SK-N-SH (cell line): ENCODE data around the gene IRAK3. TPM values are rescaled to one million over a fixed set of nuclear protein-coding genes. Genes with fewer than 3 reads are reported as not detected.
A peak's percentile ranks its signal among the peaks of the same experiment; 100 is the strongest.

ENCODE experiments used
- CTCF ChIA-PET: fragments of 300-600, 350-600 bp; formaldehyde crosslinking; extraction: SDS; loops from one replicate; lab custom pipeline; 2021; lab: Yijun Ruan, JAX
- POLR2A ChIA-PET: fragments of 350-600 bp; sonication (Branson Sonifier 250); formaldehyde crosslinking; extraction: SDS; loops from one replicate; lab custom pipeline; 2020; ENCODE audit warnings: antibody characterized with exemption, inconsistent platforms; lab: Yijun Ruan, JAX
- DNase-seq: peaks from one replicate; pipeline ENCODE4 v3.0.0; 2012
- H2AFZ ChIP-seq: fragments of 200-600 bp; sonication (generic); 2 replicates; pipeline ENCODE4 v1.8.1; 2016; ENCODE audit warnings: antibody characterized with exemption, mild to moderate bottlenecking, low read depth
- H3F3A ChIP-seq: fragments of 200-600 bp; sonication (generic); replicated peaks from 2 replicates; pipeline ENCODE3; 2016; ENCODE audit warnings: antibody characterized with exemption, mild to moderate bottlenecking; ENCODE audit not compliant: insufficient read depth
- H3K27ac ChIP-seq, 2 experiments: fragments of 200-500 bp in 1 of 2; fragments of 200-600 bp in 1 of 2; sonication (Bioruptor generic) in 1 of 2; sonication (generic), shearing (Covaris generic) in 1 of 2; 2 replicates each; pipeline versions ENCODE4 v1.5.1 to v1.6.1; 2014 to 2016; ENCODE audit warnings: low read depth in 2 of 2, inconsistent platforms in 1 of 2, low read length in 1 of 2, mild to moderate bottlenecking in 1 of 2, mixed read lengths in 1 of 2
- H3K27me3 ChIP-seq: fragments of 200-600 bp; sonication (generic), shearing (Covaris generic); 2 replicates; pipeline ENCODE4 v1.6.1; 2016; ENCODE audit warnings: mixed run types; ENCODE audit not compliant: insufficient read depth
- H3K36me3 ChIP-seq, 2 experiments: fragments of 200-500 bp in 1 of 2; fragments of 200-600 bp in 1 of 2; sonication (Bioruptor generic) in 1 of 2; sonication (generic) in 1 of 2; replicated peaks in 1 of 2; 2 replicates each; pipeline versions ENCODE3 to v1.5.1; 2014 to 2016; ENCODE audit warnings: low read length in 1 of 2, mild to moderate bottlenecking in 1 of 2; ENCODE audit not compliant: insufficient read depth in 2 of 2, control insufficient read depth in 1 of 2
- H3K4me1 ChIP-seq, 2 experiments: fragments of 200-500 bp in 1 of 2; fragments of 200-600 bp in 1 of 2; sonication (Bioruptor generic) in 1 of 2; sonication (generic), shearing (Covaris generic) in 1 of 2; 2 replicates each; pipeline versions ENCODE4 v1.5.1 to v1.6.1; 2014 to 2016; ENCODE audit warnings: low read depth in 1 of 2, low read length in 1 of 2, mixed run types in 1 of 2; ENCODE audit not compliant: insufficient read depth in 2 of 2, control insufficient read depth in 1 of 2
- H3K4me2 ChIP-seq: fragments of 200-600 bp; sonication (generic), shearing (Covaris generic); 2 replicates; pipeline ENCODE4 v1.6.1; 2017; ENCODE audit warnings: mixed run types
- H3K4me3 ChIP-seq, 2 experiments: fragments of 200-500 bp in 1 of 2; fragments of 200-600 bp in 1 of 2; sonication (Bioruptor generic) in 1 of 2; sonication (generic), shearing (Covaris generic) in 1 of 2; 2 replicates each; pipeline versions ENCODE4 v1.5.1 to v1.8.1; 2014 to 2016; ENCODE audit warnings: low read depth in 2 of 2, inconsistent platforms in 1 of 2, low read length in 1 of 2, mild to moderate bottlenecking in 1 of 2, mixed read lengths in 1 of 2, moderate library complexity in 1 of 2
- H3K79me2 ChIP-seq: fragments of 200-600 bp; sonication (generic); 2 replicates; pipeline ENCODE4 v1.8.1; 2017; ENCODE audit warnings: mild to moderate bottlenecking; ENCODE audit not compliant: insufficient read depth
- H3K9ac ChIP-seq: fragments of 200-600 bp; sonication (generic); 2 replicates; pipeline ENCODE4 v1.6.1; 2017; ENCODE audit warnings: mixed run types
- H3K9me2 ChIP-seq: fragments of 200-600 bp; sonication (generic); 2 replicates; pipeline ENCODE4 v1.6.1; 2017; ENCODE audit warnings: mixed run types
- H3K9me3 ChIP-seq: fragments of 200-600 bp; sonication (generic); 2 replicates; pipeline ENCODE4 v1.6.1; 2017; ENCODE audit warnings: mixed run types, mild to moderate bottlenecking, moderate library complexity
- H4K20me1 ChIP-seq: fragments of 200-600 bp; sonication (generic); 2 replicates; pipeline ENCODE4 v1.6.1; 2017; ENCODE audit warnings: mild to moderate bottlenecking, mixed run types; ENCODE audit not compliant: insufficient read depth
- CHD2 ChIP-seq: fragments of 150-350 bp; IDR thresholded peaks from 2 replicates; pipeline ENCODE4 v1.6.1; 2018; ENCODE audit warnings: low read length; ENCODE audit not compliant: partially characterized antibody
- CTCF ChIP-seq: fragments of 200-600 bp; sonication (generic); IDR thresholded peaks from 2 replicates; pipeline ENCODE4 v1.6.1; 2017; ENCODE audit warnings: antibody characterized with exemption, mild to moderate bottlenecking, moderate library complexity
- ELF1 ChIP-seq: IDR thresholded peaks from 2 replicates; pipeline ENCODE4 v1.4.0; 2012
- FOSL2 ChIP-seq: IDR thresholded peaks from 2 replicates; pipeline ENCODE4 v1.4.0; 2012; ENCODE audit warnings: low read depth, mild to moderate bottlenecking, moderate library complexity, borderline replicate concordance
- FOXJ3 ChIP-seq: sonication (generic); formaldehyde crosslinking; IDR thresholded peaks from 2 replicates; pipeline ENCODE4 v1.5.1; 2020; ENCODE audit warnings: mild to moderate bottlenecking, missing genetic modification reagents
- FOXM1 ChIP-seq: IDR thresholded peaks from 2 replicates; pipeline ENCODE4 v1.4.0; 2012; ENCODE audit warnings: low read depth, mild to moderate bottlenecking
- GABPA ChIP-seq: IDR thresholded peaks from 2 replicates; pipeline ENCODE4 v1.4.0; 2012; ENCODE audit warnings: low read depth, mild to moderate bottlenecking
- IRF3 ChIP-seq: fragments of 150-350 bp; IDR thresholded peaks from 2 replicates; pipeline ENCODE4 v1.6.1; 2016; ENCODE audit warnings: mild to moderate bottlenecking, low read depth, low read length
- MEF2A ChIP-seq: IDR thresholded peaks from 2 replicates; pipeline ENCODE4 v1.4.0; 2012; ENCODE audit warnings: low read depth, borderline replicate concordance
- POLR2AphosphoS5 ChIP-seq: IDR thresholded peaks from 2 replicates; pipeline ENCODE4 v1.6.1; 2012; ENCODE audit warnings: low read depth, low read length
- RAD21 ChIP-seq: IDR thresholded peaks from 2 replicates; pipeline ENCODE4 v1.6.1; 2012; ENCODE audit warnings: mild to moderate bottlenecking, low read length
- REST ChIP-seq: IDR thresholded peaks from 2 replicates; pipeline ENCODE4 v1.6.1; 2012; ENCODE audit warnings: mild to moderate bottlenecking, low read depth, low read length, moderate library complexity
- RFX5 ChIP-seq: IDR thresholded peaks from 2 replicates; pipeline ENCODE4 v1.6.1; 2012; ENCODE audit warnings: mild to moderate bottlenecking, improper control_type of control experiment, low read length
- RXRA ChIP-seq: IDR thresholded peaks from 2 replicates; pipeline ENCODE4 v1.4.0; 2012; ENCODE audit warnings: low read depth, mild to moderate bottlenecking, borderline replicate concordance
- SIN3A ChIP-seq: IDR thresholded peaks from 2 replicates; pipeline ENCODE4 v1.6.1; 2012; ENCODE audit warnings: low read depth, mild to moderate bottlenecking, low read length, moderate library complexity, borderline replicate concordance
- USF2 ChIP-seq: fragments of 150-350 bp; IDR thresholded peaks from 2 replicates; pipeline ENCODE4 v1.6.1; 2017; ENCODE audit warnings: antibody characterized with exemption, low read length, low read depth, borderline replicate concordance
- WGBS: methylation state at CpG from one replicate; pipeline ENCODE4 v1.1.6; 2017; ENCODE audit warnings: low lambda C conversion rate; 5-methylcytosine and 5-hydroxymethylcytosine counted together
- polyA plus RNA-seq, 3 experiments: library from polyadenylated mRNA; depleted of rRNA; stranded (reverse); fragments of >200 nt; gene quantifications; 2 replicates each; pipeline ENCODE4 v1.2.3, GENCODE V29; 2012

IRAK3 gene
- polyA plus RNA-seq, 1 of the 3 experiments (the other 2 are of a cell fraction): not detected

DNA sequence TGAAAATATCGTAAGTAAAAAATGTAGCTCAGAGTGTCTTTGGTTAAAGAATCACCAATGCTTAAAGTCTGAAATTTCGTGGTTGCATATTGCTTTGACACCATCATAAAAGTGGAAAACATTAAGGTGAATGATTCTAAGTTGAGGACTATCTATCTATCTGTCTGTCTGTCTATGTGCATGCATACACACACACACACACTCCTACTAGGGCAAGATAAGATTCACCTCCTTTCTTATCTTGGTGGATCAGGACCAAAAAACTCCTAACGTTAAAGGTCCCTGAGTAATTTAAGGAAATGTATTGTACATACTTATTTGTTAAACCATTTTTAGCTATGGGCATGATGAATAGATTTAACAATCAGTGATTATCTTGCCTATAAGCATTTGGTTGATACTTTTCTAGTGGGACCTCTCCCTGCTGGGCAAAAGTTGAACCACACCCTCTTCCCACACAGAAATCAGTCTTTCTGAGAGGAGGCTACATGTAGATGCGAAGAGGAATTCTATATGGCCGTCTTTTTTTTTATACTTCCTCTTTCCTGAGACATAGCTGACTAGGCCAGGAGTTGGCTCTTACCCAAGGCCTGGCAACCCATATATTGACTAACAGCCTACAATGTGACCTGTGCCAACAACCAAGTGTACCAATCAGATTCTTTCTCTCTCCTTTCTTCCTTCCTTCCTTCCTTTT lies 39.2 kb upstream of the IRAK3 start:
- Histone ChIP-seq H2AFZ (no peak overlapping the region), H4K20me1 (no peaks in the 10 kb centered on the region), H3K9ac (no peak overlapping the region), H3K27ac (no peak overlapping the region), H3K9me3 (no peaks in the 10 kb centered on the region), H3K4me2 (no peak overlapping the region), H3K9me2 (no peaks in the 10 kb centered on the region), H3K4me1 (peaks cover 0 to 15% of the 10 kb centered on the region in 2 experiments; a peak in 2 of 4 replicates), H3K79me2 (peaks cover 12% of the 10 kb centered on the region), H3K4me3 (no peak overlapping the region), H3F3A (peaks cover 30% of the 10 kb centered on the region), H3K27me3 (no peaks in the 10 kb centered on the region), H3K36me3 (peaks cover 21 to 39% of the 10 kb centered on the region in 2 experiments)
- ChIA-PET POLR2A (no interaction called here), CTCF (no interaction called here)
- peak; percentile 24; the same call in 1 of the 2 replicates for TF ChIP-seq CTCF
- TF ChIP-seq RXRA: no peak
- 89% methylated on average over 5 of the region's 5 CpGs for WGBS
- no peak for DNase-seq

DNA sequence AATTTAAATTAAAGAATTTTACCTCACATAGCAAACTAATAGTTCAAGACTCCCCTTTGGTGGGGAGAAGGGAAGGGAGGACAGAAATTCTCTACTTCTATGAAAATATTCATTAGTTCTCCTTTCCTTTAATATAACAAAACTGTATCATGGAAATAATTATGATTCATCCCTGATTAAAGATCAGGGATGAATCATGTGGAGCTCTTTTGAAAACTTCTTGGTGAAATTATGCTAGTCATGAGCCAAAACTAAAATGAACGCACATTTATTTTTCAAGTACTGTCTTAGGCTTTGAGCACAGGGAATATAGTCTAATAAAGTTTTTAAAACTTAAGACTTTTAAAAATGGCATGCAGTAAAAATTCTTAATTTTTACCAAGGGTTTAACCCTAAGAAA lies 36.3 kb upstream of the IRAK3 start:
- ChIA-PET POLR2A (no interaction called here), CTCF (no interaction called here)
- no peak overlapping the region for H2AFZ ChIP-seq
- peak overlapping the region; percentile 63 for H3K4me2 ChIP-seq
- H3K9me3 ChIP-seq: no peaks in the 10 kb centered on the region
- no peaks in the 10 kb centered on the region for H4K20me1 ChIP-seq
- H3K4me1 ChIP-seq: peaks cover 0 to 19% of the 10 kb centered on the region in 2 experiments; a peak in 2 of 4 replicates
- H3K9ac ChIP-seq: peak overlapping the region; percentile 39; the same call in 1 of the 2 replicates
- no peaks in the 10 kb centered on the region for H3K27me3 ChIP-seq
- H3K79me2 ChIP-seq: peaks cover 28% of the 10 kb centered on the region
- no peaks in the 10 kb centered on the region for H3K9me2 ChIP-seq
- peak overlapping the region in 1 of 2 experiments; percentile 85; a peak in 2 of 4 replicates for H3K27ac ChIP-seq
- H3K36me3 ChIP-seq: peaks cover 10 to 25% of the 10 kb centered on the region in 2 experiments
- no peak for DNase-seq
- 54% methylated on average over 1 of the region's 1 CpG for WGBS
- no peak overlapping the region; a peak in 1 of 4 replicates for H3K4me3 ChIP-seq
- peaks cover 22% of the 10 kb centered on the region for H3F3A ChIP-seq
- TF ChIP-seq SIN3A (no peak), POLR2AphosphoS5 (no peak), RXRA (no peak), USF2 (no peak), FOXM1 (no peak), CTCF (no peak), FOSL2 (peak; percentile 75; the same call in 1 of the 2 replicates), CHD2 (no peak), GABPA (no peak), RAD21 (no peak), REST (no peak), IRF3 (no peak), FOXJ3 (CRISPR knock-in tag) (no peak), RFX5 (no peak), MEF2A (no peak), ELF1 (no peak)
